IMR-90 (cell line): ENCODE data around the gene HTR2B. TPM values are rescaled to one million over a fixed set of nuclear protein-coding genes. Genes with fewer than 3 reads are reported as not detected.

ENCODE experiments used
- ATAC-seq: fragments of 200-7000 bp; cut with Tn5 transposase; 2 replicates; pipeline ENCODE4 v1.9.1; 2020; ENCODE audit warnings: low read depth, mild to moderate bottlenecking, moderate library complexity
- BruUV-seq: library from RNA; stranded (reverse); fragments of 400-500 nt; replicated peaks from 2 replicates; lab custom pipeline; 2021; lab: Mats Ljungman, UMichigan
- CTCF ChIA-PET: fragments of 300-600 bp; formaldehyde crosslinking; extraction: SDS; loops from one replicate; lab custom pipeline; 2021; ENCODE audit warnings: antibody characterized with exemption; lab: Yijun Ruan, JAX
- POLR2A ChIA-PET: fragments of 300-600 bp; sonication (Branson Sonifier 250); formaldehyde crosslinking; loops from one replicate; lab custom pipeline; 2022; ENCODE audit warnings: antibody characterized with exemption; ENCODE audit not compliant: unreplicated experiment; lab: Charles Lee
- DNase-seq: peaks from one replicate; pipeline ENCODE4 v3.0.0; 2013
- H2AFZ ChIP-seq: replicated peaks from 2 replicates; pipeline ENCODE3; 2013; ENCODE audit warnings: low read length, mild to moderate bottlenecking; ENCODE audit not compliant: poor library complexity
- H2AK5ac ChIP-seq: 2 replicates; pipeline ENCODE4 v1.6.1; 2013; ENCODE audit warnings: low read depth, low read length, inconsistent platforms
- H2AK9ac ChIP-seq: replicated peaks from 2 replicates; pipeline ENCODE3; 2013; ENCODE audit warnings: mild to moderate bottlenecking, low read depth, low read length, moderate library complexity; ENCODE audit not compliant: poor library complexity
- H2BK120ac ChIP-seq: 2 replicates; pipeline ENCODE4 v1.6.1; 2013; ENCODE audit warnings: low read depth, low read length, inconsistent platforms
- H2BK15ac ChIP-seq: 3 replicates; pipeline ENCODE4 v1.6.1; 2013; ENCODE audit warnings: low read depth, low read length, inconsistent platforms
- H2BK20ac ChIP-seq: 2 replicates; pipeline ENCODE4 v1.6.1; 2013; ENCODE audit warnings: low read depth, mild to moderate bottlenecking, inconsistent platforms, low read length, moderate library complexity
- H2BK5ac ChIP-seq: 2 replicates; pipeline ENCODE4 v1.6.1; 2013; ENCODE audit warnings: mild to moderate bottlenecking, low read depth, low read length, inconsistent platforms; ENCODE audit not compliant: poor library complexity, severe bottlenecking
- H3K14ac ChIP-seq: replicated peaks from 2 replicates; pipeline ENCODE4 v1.6.1; 2013; ENCODE audit warnings: low read depth, low read length, inconsistent platforms
- H3K18ac ChIP-seq: 2 replicates; pipeline ENCODE4 v1.6.1; 2013; ENCODE audit warnings: low read depth, low read length, control low read depth
- H3K23ac ChIP-seq: 2 replicates; pipeline ENCODE4 v1.6.1; 2013; ENCODE audit warnings: low read depth, low read length, inconsistent platforms
- H3K27ac ChIP-seq: 2 replicates; pipeline ENCODE4 v1.5.1; 2013; ENCODE audit warnings: mild to moderate bottlenecking, control low read depth, low read length; ENCODE audit not compliant: insufficient read depth
- H3K27me3 ChIP-seq: 2 replicates; pipeline ENCODE4 v1.6.1; 2013; ENCODE audit warnings: low read length; ENCODE audit not compliant: control insufficient read depth, insufficient read depth
- H3K36me3 ChIP-seq: 2 replicates; pipeline ENCODE4 v1.6.1; 2013; ENCODE audit warnings: low read length, mixed read lengths; ENCODE audit not compliant: control insufficient read depth, insufficient read depth
- H3K4ac ChIP-seq: 2 replicates; pipeline ENCODE4 v1.6.1; 2013; ENCODE audit warnings: low read depth, low read length, inconsistent platforms
- H3K4me1 ChIP-seq: 2 replicates; pipeline ENCODE4 v1.6.1; 2013; ENCODE audit warnings: low read length, mixed read lengths; ENCODE audit not compliant: control insufficient read depth, insufficient read depth
- H3K4me2 ChIP-seq: 2 replicates; pipeline ENCODE4 v1.6.1; 2013; ENCODE audit warnings: low read depth, mild to moderate bottlenecking, control low read depth, low read length, moderate library complexity
- H3K4me3 ChIP-seq: 2 replicates; pipeline ENCODE4 v1.5.1; 2013; ENCODE audit warnings: low read depth, mild to moderate bottlenecking, control low read depth, low read length, moderate library complexity; ENCODE audit not compliant: insufficient read depth
- H3K56ac ChIP-seq: 2 replicates; pipeline ENCODE4 v1.6.1; 2013; ENCODE audit warnings: low read length, inconsistent platforms; ENCODE audit not compliant: insufficient read depth; ENCODE audit errors: extremely low read depth
- H3K79me1 ChIP-seq, 2 experiments: 2 replicates each; pipeline ENCODE4 v1.6.1; 2013; ENCODE audit warnings: low read length in 2 of 2, inconsistent platforms in 1 of 2, low read depth in 1 of 2
- H3K9ac ChIP-seq: 2 replicates; pipeline ENCODE4 v1.6.1; 2013; ENCODE audit warnings: low read depth, low read length, control low read depth
- H3K9me1 ChIP-seq: 2 replicates; pipeline ENCODE4 v1.6.1; 2013; ENCODE audit warnings: low read length, inconsistent platforms; ENCODE audit not compliant: insufficient read depth
- H3K9me3 ChIP-seq: 2 replicates; pipeline ENCODE4 v1.6.1; 2013; ENCODE audit warnings: low read length; ENCODE audit not compliant: control insufficient read depth, insufficient read depth
- H4K20me1 ChIP-seq: 2 replicates; pipeline ENCODE4 v1.6.1; 2013; ENCODE audit warnings: low read length, inconsistent platforms; ENCODE audit not compliant: insufficient read depth
- H4K5ac ChIP-seq: 2 replicates; pipeline ENCODE4 v1.6.1; 2013; ENCODE audit warnings: mild to moderate bottlenecking, low read depth, low read length, control low read depth
- H4K8ac ChIP-seq, 2 experiments: 2 replicates each; pipeline ENCODE4 v1.6.1; 2013; ENCODE audit warnings: low read depth in 2 of 2, low read length in 2 of 2, control low read depth in 1 of 2, inconsistent platforms in 1 of 2
- H4K91ac ChIP-seq: 2 replicates; pipeline ENCODE4 v1.6.1; 2013; ENCODE audit warnings: low read depth, low read length, inconsistent platforms; ENCODE audit not compliant: insufficient read depth
- CTCF ChIP-seq: conservative IDR thresholded peaks from 2 replicates; pipeline ENCODE4 v1.5.1; 2012; ENCODE audit warnings: mild to moderate bottlenecking, low read depth, low read length, improper control_type of control experiment
- WGBS, 2 experiments: methylation state at CpG; one replicate each; pipeline versions ENCODE4 v1.1.5 to v1.1.7; 2013; ENCODE audit warnings: missing lambda C conversion rate in 2 of 2; ENCODE audit not compliant: insufficient read length in 1 of 2; ENCODE audit errors: extremely low coverage in 2 of 2; 5-methylcytosine and 5-hydroxymethylcytosine counted together
- dilution Hi-C: fragments of 300-500 bp; cut with HindIII; formaldehyde crosslinking; loops from one replicate; pipeline ENCODE4 v1.14.3; 2018; ENCODE audit warnings: low sequenced_read_pairs; ENCODE audit not compliant: unreplicated experiment
- in situ Hi-C: fragments of 300-500 bp; cut with MboI; formaldehyde crosslinking; loops from 3 replicates; pipeline ENCODE4 v1.14.3; 2019; ENCODE audit warnings: low sequenced_read_pairs, inconsistent platforms, mixed read lengths
- intact Hi-C: fragments of 100-400 bp; cut with micrococcal nuclease; formaldehyde crosslinking; loops from 2 replicates; pipeline ENCODE4 v1.10.0; 2022
- polyA plus RNA-seq, 3 experiments: library from polyadenylated mRNA; depleted of rRNA; stranded (reverse); fragments of >200 nt; gene quantifications; 2 replicates each; pipeline ENCODE4 v1.2.3, GENCODE V29; 2012; ENCODE audit warnings: low replicate concordance in 1 of 3
- total RNA-seq: library from RNA; depleted of rRNA; stranded (reverse); fragments of >200 nt; gene quantifications from 2 replicates; pipeline ENCODE4 v1.2.3, GENCODE V29; 2012

HTR2B gene
- total and polyA plus RNA-seq, 2 of the 4 experiments (the other 2 are of a cell fraction) = 0.26 to 0.72 TPM

GRCh38 chr2:231174211-231174651 lies 49.4 kb upstream of the HTR2B start:
- H3K4me1 ChIP-seq = peaks cover 4% of the 10 kb centered on the region
- H4K20me1 ChIP-seq = no peaks in the 10 kb centered on the region
- H4K5ac ChIP-seq = no peak overlapping the region
- no peak overlapping the region for H2BK5ac ChIP-seq
- no peak overlapping the region for H3K4ac ChIP-seq
- no peak overlapping the region for H3K56ac ChIP-seq
- H3K23ac ChIP-seq = no peak overlapping the region
- H3K18ac ChIP-seq = no peak overlapping the region
- peaks cover 4% of the 10 kb centered on the region for H3K9me1 ChIP-seq
- BruUV-seq = no TSS peak
- no peak overlapping the region for H3K4me3 ChIP-seq
- no peak for TF ChIP-seq CTCF
- H2AK9ac ChIP-seq = no peak overlapping the region
- no peaks in the 10 kb centered on the region for H3K27me3 ChIP-seq
- H3K9me3 ChIP-seq = no peaks in the 10 kb centered on the region
- intact Hi-C loops = no loop called here
- no peak overlapping the region for H2BK20ac ChIP-seq
- H3K36me3 ChIP-seq = peaks cover 15% of the 10 kb centered on the region
- H3K4me2 ChIP-seq = no peak overlapping the region
- no peak overlapping the region for H3K14ac ChIP-seq
- no peak overlapping the region for H4K91ac ChIP-seq
- POLR2A ChIA-PET = no interaction called here
- in situ Hi-C loops = no loop called here
- H2AFZ ChIP-seq = no peak overlapping the region
- no peak overlapping the region for H3K9ac ChIP-seq
- dilution Hi-C loops = no loop called here
- CTCF ChIA-PET = interaction anchor here (1.0 kb wide), 1 partner anchor 13 kb away, joined by 3 read pairs; no protein-coding TSS in a partner anchor
- H2BK120ac ChIP-seq = no peak overlapping the region
- no peak for DNase-seq
- no peak overlapping the region for H4K8ac ChIP-seq
- H3K79me1 ChIP-seq = peaks cover 2 to 13% of the 10 kb centered on the region in 2 experiments; a peak in 2 of 4 replicates
- H3K27ac ChIP-seq = no peak overlapping the region
- H2BK15ac ChIP-seq = no peak overlapping the region
- ATAC-seq = no peak
- no CpG with 5 or more reads among the region's 2 CpGs for WGBS, 2 experiments
- no peak overlapping the region for H2AK5ac ChIP-seq
